ENCODE data around the gene CRYL1. TPM values are rescaled to one million over a fixed set of nuclear protein-coding genes. Genes with fewer than 3 reads are reported as not detected.

Gene CRYL1
- total and polyA plus RNA-seq, 2 of the 13 experiments (the other 11 are each of a cell fraction or from before 2014, with no cell fraction given) = 57.2 to 115 TPM

DNA sequence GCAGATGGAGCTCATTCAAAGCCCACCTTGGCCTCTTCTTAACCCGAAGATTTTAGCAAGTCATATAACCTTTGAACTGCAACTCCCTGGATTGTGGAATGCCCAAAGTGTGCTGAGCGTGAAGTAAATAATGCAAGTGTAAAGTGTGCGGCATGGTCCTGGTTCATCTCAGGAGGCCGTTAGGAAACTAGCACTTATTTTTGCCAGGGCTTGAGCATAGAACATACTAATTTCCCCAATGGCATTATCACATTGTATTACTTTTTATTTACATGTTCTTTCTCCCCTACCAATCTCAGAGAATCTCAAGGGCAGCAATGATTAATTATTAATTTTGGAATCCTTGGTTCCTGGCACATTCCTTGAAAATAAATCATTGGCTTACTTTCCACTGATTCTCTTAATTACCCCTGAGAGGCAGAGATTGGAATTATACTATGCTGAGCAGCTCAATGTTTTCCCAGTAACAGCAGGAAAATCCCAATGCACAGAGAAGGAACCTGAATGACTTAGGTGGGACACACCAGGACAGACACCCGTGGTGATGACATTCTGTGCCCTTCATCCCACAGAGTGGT, 164.7 kb downstream of the CRYL1 start (continued):
- no peak for TF ChIP-seq ZBTB21 (CRISPR knock-in tag; IDR thresholded peaks at IDR 0.05)
- TF ChIP-seq GATA4 (IDR thresholded peaks at IDR 0.05; ENCODE audit: borderline replicate concordance, low read depth) = no peak
- TF ChIP-seq HDAC6 (IDR thresholded peaks at IDR 0.05; ENCODE audit: low read depth, low read length) = no peak

- no peak for ATAC-seq
- Histone ChIP-seq H3K9me3 (ENCODE audit: low read length) (no peaks in the 10 kb centered on the region), H4K20me1 (ENCODE audit: insufficient read depth, low read length) (no peaks in the 10 kb centered on the region), H3K4me2 (ENCODE audit: low read depth, low read length) (no peak overlapping the region), H3K27me3 (ENCODE audit: control insufficient read depth in 1 of 2, insufficient read depth in 2 of 2, low read length in 2 of 2) (no peaks in the 10 kb centered on the region; a peak in 2 of 5 replicates), H3K4me1 (ENCODE audit: insufficient read depth, low read length) (peaks cover 17% of the 10 kb centered on the region), H3K36me3 (replicated peaks in 1 of 2; ENCODE audit: control insufficient read depth in 1 of 2, insufficient read depth in 2 of 2, low read length in 2 of 2) (no peaks in the 10 kb centered on the region), H3K27ac (ENCODE audit: extremely low read length, insufficient read depth, low read length) (no peak overlapping the region), H3K4me3 (replicated peaks in 1 of 3; ENCODE audit: insufficient read depth in 1 of 3, low read depth in 2 of 3, low read length in 3 of 3) (no peak overlapping the region), H2AFZ (ENCODE audit: low read length) (no peak overlapping the region), H3K79me2 (ENCODE audit: insufficient read depth, low read length) (no peaks in the 10 kb centered on the region), H3K9ac (ENCODE audit: insufficient read depth, low read depth, low read length) (no peak overlapping the region)
- intact Hi-C loops (cut with micrococcal nuclease; ENCODE audit: unreplicated experiment) (no loop called here), in situ Hi-C loops (cut with HindIII; ENCODE audit: extremely low pct_ligation_motif_present, low pct_unique_long_range_greater_than_20kb) (no loop called here)
- 57% methylated on average over 3 of the region's 3 CpGs for WGBS (ENCODE audit: low lambda C conversion rate)
- ChIA-PET POLR2A (no interaction called here), CTCF (ENCODE audit: low intra/inter-chr PET ratio, low total read pairs) (no interaction called here)
- no peak for DNase-seq (ENCODE audit: low spot score)
- FAIRE-seq = no peak
- BruUV-seq (replicated peaks) = no TSS peak
- TF ChIP-seq ZNF891 (CRISPR knock-in tag; IDR thresholded peaks at IDR 0.05) (no peak), RAD51 (IDR thresholded peaks at IDR 0.05; ENCODE audit: borderline replicate concordance) (no peak), SNAI1 (CRISPR knock-in tag; IDR thresholded peaks at IDR 0.05; ENCODE audit: borderline replicate concordance) (no peak), TAF1 (CRISPR knock-in tag; IDR thresholded peaks at IDR 0.05) (no peak), ZNF619 (CRISPR knock-in tag; IDR thresholded peaks at IDR 0.05) (no peak), ZBTB3 (CRISPR knock-in tag; IDR thresholded peaks at IDR 0.05; ENCODE audit: borderline replicate concordance, low read depth) (no peak), TRIM24 (CRISPR knock-in tag; IDR thresholded peaks at IDR 0.05) (no peak), XBP1 (CRISPR knock-in tag; IDR thresholded peaks at IDR 0.05) (no peak), FOXO4 (CRISPR knock-in tag; conservative IDR thresholded peaks at IDR 0.05) (no peak), TAF15 (IDR thresholded peaks at IDR 0.05; ENCODE audit: low read depth, low read length, poor library complexity, severe bottlenecking) (no peak)
- TF ChIP-seq, protein P1, sequence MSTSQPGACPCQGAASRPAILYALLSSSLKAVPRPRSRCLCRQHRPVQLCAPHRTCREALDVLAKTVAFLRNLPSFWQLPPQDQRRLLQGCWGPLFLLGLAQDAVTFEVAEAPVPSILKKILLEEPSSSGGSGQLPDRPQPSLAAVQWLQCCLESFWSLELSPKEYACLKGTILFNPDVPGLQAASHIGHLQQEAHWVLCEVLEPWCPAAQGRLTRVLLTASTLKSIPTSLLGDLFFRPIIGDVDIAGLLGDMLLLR (CRISPR knock-in tag; IDR thresholded peaks at IDR 0.05) = no peak
Measured at GRCh38 chr13:20360041-20360491, 165.6 kb downstream of the CRYL1 start.

Data from HepG2 (cell line).